HepG2 (cell line): ENCODE measurements around the gene HSPA1A. TPM values are rescaled to one million over a fixed set of nuclear protein-coding genes. Genes with fewer than 3 reads are reported as not detected.

Source experiments
- ELF4 ChIP-seq: sonication (generic); formaldehyde crosslinking; IDR thresholded peaks from 2 replicates; pipeline ENCODE4 v1.5.0; 2020; ENCODE audit warnings: missing genetic modification reagents, mild to moderate bottlenecking, moderate library complexity, borderline replicate concordance
- IKZF1 ChIP-seq: fragments of 450-650 bp; IDR thresholded peaks from 2 replicates; pipeline ENCODE4 v1.7.1; 2016
- LCORL ChIP-seq, 2 experiments: fragments of 450-650 bp in 1 of 2; sonication (generic) in 1 of 2; formaldehyde crosslinking in 1 of 2; IDR thresholded peaks; 2 replicates each; pipeline versions ENCODE4 v1.5.0 to v1.6.1; 2017 to 2020; ENCODE audit warnings: antibody characterized with exemption in 1 of 2, missing genetic modification reagents in 1 of 2
- MXI1 ChIP-seq: IDR thresholded peaks from 3 replicates; pipeline ENCODE4 v1.6.1; 2012; ENCODE audit warnings: low read depth, low read length, inconsistent platforms, borderline replicate concordance
- NBN ChIP-seq: fragments of 450-650 bp; conservative IDR thresholded peaks from 2 replicates; pipeline ENCODE4 v1.6.1; 2017
- NR2F2 ChIP-seq: IDR thresholded peaks from 2 replicates; pipeline ENCODE4 v1.6.1; 2012; ENCODE audit warnings: low read depth, inconsistent platforms, borderline replicate concordance
- POLR2A ChIP-seq, 2 experiments: IDR thresholded peaks; 2 replicates each; pipeline ENCODE4 v1.6.1; 2011; ENCODE audit warnings: low read depth in 2 of 2, low read length in 2 of 2, mild to moderate bottlenecking in 1 of 2, moderate library complexity in 1 of 2; ENCODE audit not compliant: insufficient read depth in 1 of 2
- PREB ChIP-seq: sonication (generic); formaldehyde crosslinking; IDR thresholded peaks from 2 replicates; pipeline ENCODE4 v1.4.0; 2020; ENCODE audit warnings: missing genetic modification reagents
- RBAK ChIP-seq: sonication (generic); formaldehyde crosslinking; IDR thresholded peaks from 2 replicates; pipeline ENCODE4 v1.5.1; 2020; ENCODE audit warnings: mild to moderate bottlenecking, missing genetic modification reagents
- RNF219 ChIP-seq: sonication (generic); formaldehyde crosslinking; IDR thresholded peaks from 2 replicates; pipeline ENCODE4 v1.5.0; 2020; ENCODE audit warnings: mild to moderate bottlenecking, missing genetic modification reagents
- RORA ChIP-seq: sonication (generic); formaldehyde crosslinking; IDR thresholded peaks from 2 replicates; pipeline ENCODE4 v1.5.0; 2020; ENCODE audit warnings: mild to moderate bottlenecking, missing genetic modification reagents, moderate library complexity
- SMYD3 ChIP-seq: sonication (generic); formaldehyde crosslinking; IDR thresholded peaks from 2 replicates; pipeline ENCODE4 v1.8.1; 2023; ENCODE audit warnings: mild to moderate bottlenecking, missing genetic modification reagents
- SP2 ChIP-seq: sonication (generic); formaldehyde crosslinking; IDR thresholded peaks from 2 replicates; pipeline ENCODE4 v1.5.1; 2020; ENCODE audit warnings: mild to moderate bottlenecking, missing genetic modification reagents
- SRSF4 ChIP-seq: fragments of 200-400 bp; formaldehyde crosslinking; IDR thresholded peaks from one replicate; pipeline ENCODE4 v1.6.1; 2018; ENCODE audit warnings: mild to moderate bottlenecking, low read depth, low read length, moderate library complexity; ENCODE audit not compliant: poor library complexity, severe bottlenecking
- TEAD2 ChIP-seq: sonication (generic); formaldehyde crosslinking; IDR thresholded peaks from 2 replicates; pipeline ENCODE4 v1.9.0; 2021; ENCODE audit warnings: missing genetic modification reagents
- TGIF2 ChIP-seq: IDR thresholded peaks from 2 replicates; pipeline ENCODE4 v1.6.1; 2016; ENCODE audit warnings: control low read depth, missing compliant biosample characterization
- ZBTB26 ChIP-seq: IDR thresholded peaks from 2 replicates; pipeline ENCODE4 v1.6.1; 2016; ENCODE audit warnings: missing compliant biosample characterization, missing genetic modification reagents, borderline replicate concordance
- ZFAT ChIP-seq: sonication (generic); formaldehyde crosslinking; conservative IDR thresholded peaks from 2 replicates; pipeline ENCODE4 v1.8.1; 2023; ENCODE audit warnings: missing genetic modification reagents, inconsistent platforms
- ZFP37 ChIP-seq: sonication (generic); formaldehyde crosslinking; IDR thresholded peaks from 2 replicates; pipeline ENCODE4 v1.4.0; 2020; ENCODE audit warnings: missing genetic modification reagents, borderline replicate concordance
- ZNF12 ChIP-seq: sonication (generic); formaldehyde crosslinking; IDR thresholded peaks from 2 replicates; pipeline ENCODE4 v1.5.0; 2020; ENCODE audit warnings: missing genetic modification reagents
- ZNF136 ChIP-seq: sonication (generic); formaldehyde crosslinking; IDR thresholded peaks from 2 replicates; pipeline ENCODE4 v1.8.1; 2022; ENCODE audit warnings: low read depth, mild to moderate bottlenecking, moderate library complexity, missing genetic modification reagents
- ZNF263 ChIP-seq: sonication (generic); formaldehyde crosslinking; IDR thresholded peaks from 2 replicates; pipeline ENCODE4 v1.4.0; 2020; ENCODE audit warnings: missing genetic modification reagents
- ZNF367 ChIP-seq: sonication (generic); formaldehyde crosslinking; IDR thresholded peaks from 2 replicates; pipeline ENCODE4 v1.4.0; 2020; ENCODE audit warnings: missing genetic modification reagents, borderline replicate concordance
- ZNF670 ChIP-seq: sonication (generic); formaldehyde crosslinking; IDR thresholded peaks from 2 replicates; pipeline ENCODE4 v1.8.0; 2022; ENCODE audit warnings: mild to moderate bottlenecking, missing genetic modification reagents, borderline replicate concordance
- ZNF749 ChIP-seq: sonication (generic); formaldehyde crosslinking; IDR thresholded peaks from 2 replicates; pipeline ENCODE4 v1.8.0; 2022; ENCODE audit warnings: mild to moderate bottlenecking, missing genetic modification reagents, moderate library complexity, borderline replicate concordance
- ZSCAN30 ChIP-seq: sonication (generic); formaldehyde crosslinking; IDR thresholded peaks from 2 replicates; pipeline ENCODE4 v1.5.0; 2020; ENCODE audit warnings: mild to moderate bottlenecking, missing genetic modification reagents
- polyA plus RNA-seq, 8 experiments: library from polyadenylated mRNA; depleted of rRNA in 3 of 8; stranded (reverse) in 7 of 8; unstranded in 1 of 8; fragments of >200 nt; fragmentation: Illumina TruSeq in 4 of 8; extraction: Trizol in 4 of 8; gene quantifications; 2 replicates each; pipeline versions ENCODE4 v1.2.1 to v1.2.3, GENCODE V29; 2011 to 2016; ENCODE audit warnings: low read depth in 4 of 8, missing spikeins in 1 of 8, mixed read lengths in 1 of 8; ENCODE audit not compliant: insufficient read depth in 1 of 8
- total RNA-seq, 5 experiments: library from RNA; depleted of rRNA; stranded (reverse); fragments of >200 nt; fragmentation: Illumina TruSeq; extraction: Trizol; gene quantifications; 2 replicates each; pipeline ENCODE4 v1.2.3, GENCODE V29; 2016; ENCODE audit warnings: low read depth in 1 of 5

HSPA1A gene
- total and polyA plus RNA-seq, 2 of the 13 experiments (the other 11 are each of a cell fraction or from before 2014, with no cell fraction given), result 44.5 to 85.0 TPM

DNA sequence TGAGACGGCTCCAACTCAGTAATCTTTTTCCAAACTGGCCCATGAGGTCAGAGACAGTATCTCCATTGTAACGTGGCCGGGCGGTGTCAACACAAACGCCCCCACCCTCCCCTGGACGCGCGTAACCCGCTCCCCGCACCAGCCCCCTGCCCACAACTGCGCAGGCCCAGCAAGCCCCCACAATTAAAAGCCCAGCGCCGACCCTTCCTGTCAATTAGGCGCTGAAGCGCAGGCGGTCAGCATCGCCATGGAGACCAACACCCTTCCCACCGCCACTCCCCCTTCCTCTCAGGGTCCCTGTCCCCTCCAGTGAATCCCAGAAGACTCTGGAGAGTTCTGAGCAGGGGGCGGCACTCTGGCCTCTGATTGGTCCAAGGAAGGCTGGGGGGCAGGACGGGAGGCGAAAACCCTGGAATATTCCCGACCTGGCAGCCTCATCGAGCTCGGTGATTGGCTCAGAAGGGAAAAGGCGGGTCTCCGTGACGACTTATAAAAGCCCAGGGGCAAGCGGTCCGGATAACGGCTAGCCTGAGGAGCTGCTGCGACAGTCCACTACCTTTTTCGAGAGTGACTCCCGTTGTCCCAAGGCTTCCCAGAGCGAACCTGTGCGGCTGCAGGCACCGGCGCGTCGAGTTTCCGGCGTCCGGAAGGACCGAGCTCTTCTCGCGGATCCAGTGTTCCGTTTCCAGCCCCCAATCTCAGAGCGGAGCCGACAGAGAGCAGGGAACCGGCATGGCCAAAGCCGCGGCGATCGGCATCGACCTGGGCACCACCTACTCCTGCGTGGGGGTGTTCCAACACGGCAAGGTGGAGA is at the start of gene HSPA1A, which contains the start of gene HSPA1L (continued):
- peak; percentile 19; the same call in 1 of the 2 replicates for TF ChIP-seq ZNF749 (CRISPR knock-in tag)
- TF ChIP-seq RORA (CRISPR knock-in tag), result no peak
- TF ChIP-seq TGIF2 (CRISPR knock-in tag), result peak; percentile 79
- peak; percentile 37; the same call in 1 of the 2 replicates for TF ChIP-seq NR2F2
- TF ChIP-seq ELF4 (CRISPR knock-in tag), result no peak
- no peak for TF ChIP-seq ZSCAN30
- TF ChIP-seq IKZF1, result no peak
- TF ChIP-seq SP2 (CRISPR knock-in tag), result peak; percentile 81
- TF ChIP-seq ZFAT (CRISPR knock-in tag), result no peak
- TF ChIP-seq LCORL (IDR thresholded peaks at IDR 0.05), result no peak
- peak; percentile 61; the same call in 1 of the 2 replicates for TF ChIP-seq LCORL (CRISPR knock-in tag; IDR thresholded peaks at IDR 0.05)
- TF ChIP-seq POLR2A (IDR thresholded peaks at IDR 0.05; ENCODE audit: insufficient read depth in 1 of 2, low read depth in 2 of 2, low read length in 2 of 2), result peak; percentile 99 to 100
- peak; percentile 22; the same call in 1 of the 2 replicates for TF ChIP-seq ZBTB26 (CRISPR knock-in tag)
- TF ChIP-seq RNF219 (CRISPR knock-in tag), result no peak
- no peak for TF ChIP-seq NBN
- no peak for TF ChIP-seq TEAD2 (CRISPR knock-in tag)
- 0 out of 2 replicates have a peak, but pooled peaks have one; percentile 37 for TF ChIP-seq SMYD3 (CRISPR knock-in tag)
- peak; percentile 63; the same call in 2 of the 3 replicates for TF ChIP-seq MXI1
- TF ChIP-seq PREB (CRISPR knock-in tag), result no peak
- 0 out of 2 replicates have a peak, but pooled peaks have one; percentile 58 for TF ChIP-seq ZNF136 (CRISPR knock-in tag)
- no peak for TF ChIP-seq RBAK (CRISPR knock-in tag)
- TF ChIP-seq ZNF12 (CRISPR knock-in tag), result peak; percentile 34; the same call in 1 of the 2 replicates
- peak; percentile 55; the same call in 1 of the 2 replicates for TF ChIP-seq ZNF670 (CRISPR knock-in tag)
- peak; percentile 25; the same call in 1 of the 2 replicates for TF ChIP-seq ZNF263 (CRISPR knock-in tag)
- no peak for TF ChIP-seq ZFP37 (CRISPR knock-in tag)
- TF ChIP-seq ZNF367, result no peak
- TF ChIP-seq SRSF4, result no peak
